Peyer's patch (tissue), 4 donors: ENCODE measurements around the gene TMBIM6.

Experiments
- POLR2A ChIP-seq, 2 donors: fragments of 450-650 bp; IDR thresholded peaks; one replicate each; pipeline ENCODE4 v1.5.1; 2017; ENCODE audit warnings: antibody characterized with exemption in 2 of 2, mild to moderate bottlenecking in 2 of 2, moderate library complexity in 2 of 2
- TF ChIP-seq, protein P1 (sequence below), 6 experiments: fragments of 450-650 bp in 4 of 6; fragments of 200-600 bp in 2 of 6; sonication (generic) in 1 of 6; IDR thresholded peaks; one replicate each; pipeline ENCODE4 v1.5.1; 2017 to 2019; ENCODE audit warnings: antibody characterized with exemption in 6 of 6, mild to moderate bottlenecking in 3 of 6, moderate library complexity in 1 of 6

DNA sequence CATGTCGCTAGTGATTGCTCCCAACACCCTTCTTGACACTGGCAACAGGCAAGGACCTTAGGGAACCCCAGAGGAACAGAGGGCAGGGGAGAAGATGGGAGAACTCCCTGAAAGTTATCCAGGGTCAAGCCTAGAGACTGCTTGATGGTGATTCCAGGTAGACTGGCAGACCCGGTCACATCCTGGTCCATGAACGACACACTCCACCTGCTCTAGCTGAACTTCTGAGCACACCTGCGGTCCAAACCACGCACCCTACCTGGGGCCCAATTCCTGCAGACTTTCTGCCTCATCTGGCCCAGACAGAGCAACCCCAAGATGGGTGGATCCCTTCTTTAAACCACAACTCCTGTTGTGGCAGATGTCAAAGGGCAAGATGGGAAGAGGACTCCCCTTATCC, 52.7 kb downstream of the TMBIM6 start:
- TF ChIP-seq, protein P1, sequence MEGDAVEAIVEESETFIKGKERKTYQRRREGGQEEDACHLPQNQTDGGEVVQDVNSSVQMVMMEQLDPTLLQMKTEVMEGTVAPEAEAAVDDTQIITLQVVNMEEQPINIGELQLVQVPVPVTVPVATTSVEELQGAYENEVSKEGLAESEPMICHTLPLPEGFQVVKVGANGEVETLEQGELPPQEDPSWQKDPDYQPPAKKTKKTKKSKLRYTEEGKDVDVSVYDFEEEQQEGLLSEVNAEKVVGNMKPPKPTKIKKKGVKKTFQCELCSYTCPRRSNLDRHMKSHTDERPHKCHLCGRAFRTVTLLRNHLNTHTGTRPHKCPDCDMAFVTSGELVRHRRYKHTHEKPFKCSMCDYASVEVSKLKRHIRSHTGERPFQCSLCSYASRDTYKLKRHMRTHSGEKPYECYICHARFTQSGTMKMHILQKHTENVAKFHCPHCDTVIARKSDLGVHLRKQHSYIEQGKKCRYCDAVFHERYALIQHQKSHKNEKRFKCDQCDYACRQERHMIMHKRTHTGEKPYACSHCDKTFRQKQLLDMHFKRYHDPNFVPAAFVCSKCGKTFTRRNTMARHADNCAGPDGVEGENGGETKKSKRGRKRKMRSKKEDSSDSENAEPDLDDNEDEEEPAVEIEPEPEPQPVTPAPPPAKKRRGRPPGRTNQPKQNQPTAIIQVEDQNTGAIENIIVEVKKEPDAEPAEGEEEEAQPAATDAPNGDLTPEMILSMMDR (IDR thresholded peaks at IDR 0.05) = no peak
- TF ChIP-seq POLR2A (IDR thresholded peaks at IDR 0.05) = no peak
